OCI-LY3 (cell line): ENCODE results near the gene DSTYK.

Experiments
- H2AFZ ChIP-seq: fragments of 200-600, 300-600 bp; shearing (Covaris generic); 2 replicates; pipeline ENCODE4 v1.6.0; 2014; ENCODE audit warnings: antibody characterized with exemption, low read depth, low read length
- H3K27ac ChIP-seq: fragments of 200-600, 300-600 bp; sonication (generic); 2 replicates; pipeline ENCODE4 v1.5.1; 2014; ENCODE audit warnings: mild to moderate bottlenecking, low read length, moderate library complexity, mixed read lengths
- H3K27me3 ChIP-seq: fragments of 200-600, 300-600 bp; sonication (generic); 2 replicates; pipeline ENCODE4 v1.6.1; 2014; ENCODE audit warnings: low read depth, low read length, mixed read lengths
- H3K36me3 ChIP-seq: fragments of 200-600, 300-600 bp; sonication (generic); replicated peaks from 2 replicates; pipeline ENCODE3; 2014; ENCODE audit warnings: low read depth, low read length, mixed read lengths
- H3K4me1 ChIP-seq: fragments of 300-600, 200-600 bp; sonication (generic); 2 replicates; pipeline ENCODE4 v1.6.1; 2014; ENCODE audit warnings: low read length, mixed read lengths
- H3K4me2 ChIP-seq: fragments of 200-600, 300-600 bp; sonication (generic); 2 replicates; pipeline ENCODE4 v1.6.1; 2014; ENCODE audit warnings: low read length, mixed read lengths
- H3K4me3 ChIP-seq: fragments of 300-600, 200-600 bp; sonication (generic); 2 replicates; pipeline ENCODE4 v1.5.1; 2014; ENCODE audit warnings: antibody characterized with exemption, mild to moderate bottlenecking, low read length, moderate library complexity
- H3K79me2 ChIP-seq: fragments of 300-600, 200-600 bp; shearing (Covaris generic); 2 replicates; pipeline ENCODE4 v1.6.1; 2014; ENCODE audit warnings: mild to moderate bottlenecking, low read length, mixed read lengths
- H3K9ac ChIP-seq: fragments of 300-600, 200-600 bp; shearing (Covaris generic); 2 replicates; pipeline ENCODE4 v1.6.0; 2014; ENCODE audit warnings: mild to moderate bottlenecking, low read length, moderate library complexity
- H3K9me3 ChIP-seq: fragments of 200-600, 300-600 bp; shearing (Covaris generic); 2 replicates; pipeline ENCODE4 v1.6.1; 2014; ENCODE audit warnings: low read length, mixed read lengths; ENCODE audit not compliant: insufficient read depth
- H4K20me1 ChIP-seq: fragments of 200-600, 300-600 bp; sonication (generic); 2 replicates; pipeline ENCODE4 v1.6.1; 2016; ENCODE audit warnings: low read length, mixed read lengths; ENCODE audit not compliant: insufficient read depth
- EZH2phosphoT487 ChIP-seq: fragments of 200-600 bp; shearing (Covaris generic); IDR thresholded peaks from 2 replicates; pipeline ENCODE4 v1.6.1; 2018; ENCODE audit warnings: antibody characterized with exemption, mixed run types, low read depth
- TF ChIP-seq, protein P1 (sequence below): fragments of 200-600, 300-600 bp; sonication (generic); IDR thresholded peaks from 2 replicates; pipeline ENCODE4 v1.5.1; 2014; ENCODE audit warnings: antibody characterized with exemption, low read length, low read depth

DSTYK gene

DNA sequence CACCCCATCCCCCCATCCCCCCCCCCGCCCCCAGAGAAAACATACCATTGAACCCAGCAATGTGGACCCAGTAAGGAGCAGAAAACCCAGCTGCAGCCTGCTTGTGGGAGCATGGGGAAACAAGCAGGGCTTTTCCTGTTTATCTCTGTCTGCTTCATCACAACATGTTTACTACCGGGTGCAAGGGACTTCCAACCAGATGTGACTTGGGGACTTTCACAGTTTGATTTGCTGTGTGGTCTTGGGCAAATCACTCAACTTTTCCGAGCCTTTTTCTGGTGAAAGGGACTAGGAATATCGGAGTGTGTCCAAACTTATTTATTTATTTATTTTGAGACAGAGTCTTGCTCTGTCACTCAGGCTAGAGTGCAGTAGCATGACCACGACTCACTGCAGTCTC lies 19.5 kb upstream of the DSTYK start:
- H3K9ac ChIP-seq: no peak overlapping the region
- no peak for TF ChIP-seq EZH2phosphoT487
- TF ChIP-seq, protein P1, sequence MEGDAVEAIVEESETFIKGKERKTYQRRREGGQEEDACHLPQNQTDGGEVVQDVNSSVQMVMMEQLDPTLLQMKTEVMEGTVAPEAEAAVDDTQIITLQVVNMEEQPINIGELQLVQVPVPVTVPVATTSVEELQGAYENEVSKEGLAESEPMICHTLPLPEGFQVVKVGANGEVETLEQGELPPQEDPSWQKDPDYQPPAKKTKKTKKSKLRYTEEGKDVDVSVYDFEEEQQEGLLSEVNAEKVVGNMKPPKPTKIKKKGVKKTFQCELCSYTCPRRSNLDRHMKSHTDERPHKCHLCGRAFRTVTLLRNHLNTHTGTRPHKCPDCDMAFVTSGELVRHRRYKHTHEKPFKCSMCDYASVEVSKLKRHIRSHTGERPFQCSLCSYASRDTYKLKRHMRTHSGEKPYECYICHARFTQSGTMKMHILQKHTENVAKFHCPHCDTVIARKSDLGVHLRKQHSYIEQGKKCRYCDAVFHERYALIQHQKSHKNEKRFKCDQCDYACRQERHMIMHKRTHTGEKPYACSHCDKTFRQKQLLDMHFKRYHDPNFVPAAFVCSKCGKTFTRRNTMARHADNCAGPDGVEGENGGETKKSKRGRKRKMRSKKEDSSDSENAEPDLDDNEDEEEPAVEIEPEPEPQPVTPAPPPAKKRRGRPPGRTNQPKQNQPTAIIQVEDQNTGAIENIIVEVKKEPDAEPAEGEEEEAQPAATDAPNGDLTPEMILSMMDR: no peak
- H2AFZ ChIP-seq: no peak overlapping the region
- no peaks in the 10 kb centered on the region for H4K20me1 ChIP-seq
- no peaks in the 10 kb centered on the region for H3K79me2 ChIP-seq
- H3K27ac ChIP-seq: no peak overlapping the region
- peaks cover 10% of the 10 kb centered on the region for H3K27me3 ChIP-seq
- H3K4me3 ChIP-seq: no peak overlapping the region
- H3K4me2 ChIP-seq: no peak overlapping the region
- peaks cover 38% of the 10 kb centered on the region for H3K4me1 ChIP-seq
- no peaks in the 10 kb centered on the region for H3K9me3 ChIP-seq
- no peaks in the 10 kb centered on the region for H3K36me3 ChIP-seq

DNA sequence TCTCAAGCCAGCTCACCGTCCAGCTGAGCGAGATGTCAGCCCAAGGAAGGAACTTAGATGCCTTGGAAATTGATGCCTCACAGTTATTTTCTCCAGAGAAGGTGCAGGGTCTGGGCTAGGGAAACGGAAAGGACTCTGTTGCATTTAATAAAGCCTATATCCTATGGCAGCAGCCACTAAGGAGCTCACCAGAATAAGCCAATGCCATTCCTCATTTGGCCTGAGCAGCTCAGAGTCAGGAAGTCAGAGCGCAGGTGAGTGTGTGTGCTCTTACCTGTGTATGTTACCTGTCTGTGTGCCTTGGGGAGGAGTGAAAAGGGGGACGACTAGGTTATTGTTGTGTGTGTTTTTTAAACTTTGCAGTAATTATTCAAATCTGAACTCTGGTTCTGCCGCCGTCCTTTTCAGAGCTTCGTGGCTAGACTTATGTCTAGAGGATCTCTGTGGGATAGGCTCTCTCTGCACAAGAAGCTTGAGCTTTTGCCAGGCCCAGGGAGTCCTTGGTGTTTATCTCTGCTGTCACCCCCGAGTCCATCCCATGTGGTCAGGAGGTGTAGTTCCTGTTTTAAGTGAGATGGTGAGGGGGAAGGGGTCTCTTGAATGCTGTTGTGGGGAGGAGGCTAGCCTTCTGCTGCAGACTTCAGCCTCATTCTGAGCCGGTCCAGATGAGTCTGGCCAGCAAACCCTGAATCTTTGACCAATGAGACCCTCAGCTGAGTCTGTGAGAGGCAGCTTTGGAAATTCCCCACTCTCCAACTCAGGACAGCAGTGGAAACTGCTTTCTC lies 18.6 kb upstream of the DSTYK start:
- TF ChIP-seq, protein P1: no peak
- no peak for TF ChIP-seq EZH2phosphoT487
- no peak overlapping the region for H3K27ac ChIP-seq
- no peak overlapping the region for H2AFZ ChIP-seq

DNA sequence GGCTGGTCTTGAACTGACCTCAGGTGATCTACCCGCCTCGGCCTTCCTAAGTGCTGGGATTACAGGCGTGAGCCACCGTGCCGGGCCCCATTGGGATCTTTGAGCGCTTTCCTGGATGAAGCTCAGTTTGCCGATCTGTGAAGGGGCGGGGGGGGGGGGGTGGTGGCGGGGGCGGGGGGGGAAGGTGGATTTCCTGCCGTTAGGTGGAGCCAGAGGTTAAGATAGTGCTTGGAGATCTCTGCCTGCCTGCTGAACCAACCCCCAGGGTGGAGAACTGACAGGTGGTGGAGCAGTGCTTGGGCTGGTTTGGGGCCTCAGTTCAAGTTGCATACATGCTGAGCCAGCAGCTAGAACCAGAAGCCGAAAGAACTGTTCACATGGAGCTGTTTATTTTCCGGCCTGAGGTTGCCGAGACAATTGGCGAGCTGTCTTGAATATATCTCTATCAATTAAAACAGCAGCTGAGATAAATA lies 17.9 kb upstream of the DSTYK start:
- H3K9ac ChIP-seq: peak overlapping the region; percentile 59; the same call in 1 of the 2 replicates

More for the DNA sequence above, 18.6 kb upstream of the DSTYK start:
- Histone ChIP-seq H3K27me3 (peaks cover 19% of the 10 kb centered on the region), H3K79me2 (no peaks in the 10 kb centered on the region), H3K4me2 (peak overlapping the region; percentile 43), H3K9ac (no peak overlapping the region), H3K4me1 (peaks cover 38% of the 10 kb centered on the region), H3K36me3 (no peaks in the 10 kb centered on the region), H3K4me3 (peak overlapping the region; percentile 45), H4K20me1 (no peaks in the 10 kb centered on the region), H3K9me3 (no peaks in the 10 kb centered on the region)

DNA sequence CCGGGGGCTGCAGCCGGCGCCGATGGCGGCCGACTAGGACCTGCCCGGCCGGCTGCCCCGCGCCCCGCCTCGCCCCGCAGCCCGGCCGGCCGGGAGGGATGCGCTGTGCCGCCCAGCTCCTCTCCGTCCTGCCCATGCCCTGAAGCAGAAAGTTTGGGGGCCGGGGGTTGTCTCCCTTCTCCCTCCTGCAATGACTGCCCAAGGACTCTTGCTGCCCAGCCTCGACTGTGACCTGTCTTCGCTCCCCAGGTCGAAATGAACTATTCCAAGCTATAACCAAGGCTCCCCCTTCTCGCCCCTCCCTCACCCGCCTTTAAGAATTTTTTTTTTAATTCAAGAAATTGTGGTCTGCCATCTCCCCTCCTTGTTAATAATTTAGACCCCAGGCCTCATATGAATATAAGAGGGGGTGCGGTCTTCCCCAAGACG lies 16.6 kb upstream of the DSTYK start:
- Histone ChIP-seq H3K4me3 (peak overlapping the region; percentile 87), H3K79me2 (no peaks in the 10 kb centered on the region), H3K4me2 (peak overlapping the region; percentile 100), H3K4me1 (peaks cover 33% of the 10 kb centered on the region), H3K36me3 (no peaks in the 10 kb centered on the region), H3K9me3 (no peaks in the 10 kb centered on the region), H4K20me1 (no peaks in the 10 kb centered on the region), H3K9ac (peak overlapping the region; percentile 59), H3K27me3 (peaks cover 30% of the 10 kb centered on the region), H3K27ac (no peak overlapping the region), H2AFZ (peak overlapping the region; percentile 51; the same call in 1 of the 2 replicates)
- TF ChIP-seq, protein P1: no peak
- no peak for TF ChIP-seq EZH2phosphoT487

More for the DNA sequence above, 17.9 kb upstream of the DSTYK start:
- Histone ChIP-seq H3K36me3 (no peaks in the 10 kb centered on the region), H3K27me3 (peaks cover 26% of the 10 kb centered on the region), H3K9me3 (no peaks in the 10 kb centered on the region), H4K20me1 (no peaks in the 10 kb centered on the region), H3K4me2 (peak overlapping the region; percentile 100), H3K27ac (no peak overlapping the region), H3K4me3 (peak overlapping the region; percentile 87), H3K4me1 (peaks cover 38% of the 10 kb centered on the region), H2AFZ (no peak overlapping the region), H3K79me2 (no peaks in the 10 kb centered on the region)
- TF ChIP-seq EZH2phosphoT487: no peak
- TF ChIP-seq, protein P1: peak; percentile 38
